IMR-90 (cell line): ENCODE measurements around the gene AAGAB. TPM values are rescaled to one million over a fixed set of nuclear protein-coding genes. Genes with fewer than 3 reads are reported as not detected.
A peak's percentile ranks its signal among the peaks of the same experiment; 100 is the strongest.

Source experiments
- ATAC-seq: fragments of 200-7000 bp; cut with Tn5 transposase; 2 replicates; pipeline ENCODE4 v1.9.1; 2020; ENCODE audit warnings: low read depth, mild to moderate bottlenecking, moderate library complexity
- BruUV-seq: library from RNA; stranded (reverse); fragments of 400-500 nt; replicated peaks from 2 replicates; lab custom pipeline; 2021; lab: Mats Ljungman, UMichigan
- CTCF ChIA-PET: fragments of 300-600 bp; formaldehyde crosslinking; extraction: SDS; loops from one replicate; lab custom pipeline; 2021; ENCODE audit warnings: antibody characterized with exemption; lab: Yijun Ruan, JAX
- POLR2A ChIA-PET: fragments of 300-600 bp; sonication (Branson Sonifier 250); formaldehyde crosslinking; loops from one replicate; lab custom pipeline; 2022; ENCODE audit warnings: antibody characterized with exemption; ENCODE audit not compliant: unreplicated experiment; lab: Charles Lee
- DNase-seq: peaks from one replicate; pipeline ENCODE4 v3.0.0; 2013
- H2AFZ ChIP-seq: replicated peaks from 2 replicates; pipeline ENCODE3; 2013; ENCODE audit warnings: low read length, mild to moderate bottlenecking; ENCODE audit not compliant: poor library complexity
- H2AK5ac ChIP-seq: 2 replicates; pipeline ENCODE4 v1.6.1; 2013; ENCODE audit warnings: low read depth, low read length, inconsistent platforms
- H2AK9ac ChIP-seq: replicated peaks from 2 replicates; pipeline ENCODE3; 2013; ENCODE audit warnings: mild to moderate bottlenecking, low read depth, low read length, moderate library complexity; ENCODE audit not compliant: poor library complexity
- H2BK120ac ChIP-seq: 2 replicates; pipeline ENCODE4 v1.6.1; 2013; ENCODE audit warnings: low read depth, low read length, inconsistent platforms
- H2BK15ac ChIP-seq: 3 replicates; pipeline ENCODE4 v1.6.1; 2013; ENCODE audit warnings: low read depth, low read length, inconsistent platforms
- H2BK20ac ChIP-seq: 2 replicates; pipeline ENCODE4 v1.6.1; 2013; ENCODE audit warnings: low read depth, mild to moderate bottlenecking, inconsistent platforms, low read length, moderate library complexity
- H2BK5ac ChIP-seq: 2 replicates; pipeline ENCODE4 v1.6.1; 2013; ENCODE audit warnings: mild to moderate bottlenecking, low read depth, low read length, inconsistent platforms; ENCODE audit not compliant: poor library complexity, severe bottlenecking
- H3K14ac ChIP-seq: replicated peaks from 2 replicates; pipeline ENCODE4 v1.6.1; 2013; ENCODE audit warnings: low read depth, low read length, inconsistent platforms
- H3K18ac ChIP-seq: 2 replicates; pipeline ENCODE4 v1.6.1; 2013; ENCODE audit warnings: low read depth, low read length, control low read depth
- H3K23ac ChIP-seq: 2 replicates; pipeline ENCODE4 v1.6.1; 2013; ENCODE audit warnings: low read depth, low read length, inconsistent platforms
- H3K27ac ChIP-seq: 2 replicates; pipeline ENCODE4 v1.5.1; 2013; ENCODE audit warnings: mild to moderate bottlenecking, control low read depth, low read length; ENCODE audit not compliant: insufficient read depth
- H3K27me3 ChIP-seq: 2 replicates; pipeline ENCODE4 v1.6.1; 2013; ENCODE audit warnings: low read length; ENCODE audit not compliant: control insufficient read depth, insufficient read depth
- H3K36me3 ChIP-seq: 2 replicates; pipeline ENCODE4 v1.6.1; 2013; ENCODE audit warnings: low read length, mixed read lengths; ENCODE audit not compliant: control insufficient read depth, insufficient read depth
- H3K4ac ChIP-seq: 2 replicates; pipeline ENCODE4 v1.6.1; 2013; ENCODE audit warnings: low read depth, low read length, inconsistent platforms
- H3K4me1 ChIP-seq: 2 replicates; pipeline ENCODE4 v1.6.1; 2013; ENCODE audit warnings: low read length, mixed read lengths; ENCODE audit not compliant: control insufficient read depth, insufficient read depth
- H3K4me2 ChIP-seq: 2 replicates; pipeline ENCODE4 v1.6.1; 2013; ENCODE audit warnings: low read depth, mild to moderate bottlenecking, control low read depth, low read length, moderate library complexity
- H3K4me3 ChIP-seq: 2 replicates; pipeline ENCODE4 v1.5.1; 2013; ENCODE audit warnings: low read depth, mild to moderate bottlenecking, control low read depth, low read length, moderate library complexity; ENCODE audit not compliant: insufficient read depth
- H3K56ac ChIP-seq: 2 replicates; pipeline ENCODE4 v1.6.1; 2013; ENCODE audit warnings: low read length, inconsistent platforms; ENCODE audit not compliant: insufficient read depth; ENCODE audit errors: extremely low read depth
- H3K79me1 ChIP-seq, 2 experiments: 2 replicates each; pipeline ENCODE4 v1.6.1; 2013; ENCODE audit warnings: low read length in 2 of 2, inconsistent platforms in 1 of 2, low read depth in 1 of 2
- H3K9ac ChIP-seq: 2 replicates; pipeline ENCODE4 v1.6.1; 2013; ENCODE audit warnings: low read depth, low read length, control low read depth
- H3K9me1 ChIP-seq: 2 replicates; pipeline ENCODE4 v1.6.1; 2013; ENCODE audit warnings: low read length, inconsistent platforms; ENCODE audit not compliant: insufficient read depth
- H3K9me3 ChIP-seq: 2 replicates; pipeline ENCODE4 v1.6.1; 2013; ENCODE audit warnings: low read length; ENCODE audit not compliant: control insufficient read depth, insufficient read depth
- H4K20me1 ChIP-seq: 2 replicates; pipeline ENCODE4 v1.6.1; 2013; ENCODE audit warnings: low read length, inconsistent platforms; ENCODE audit not compliant: insufficient read depth
- H4K5ac ChIP-seq: 2 replicates; pipeline ENCODE4 v1.6.1; 2013; ENCODE audit warnings: mild to moderate bottlenecking, low read depth, low read length, control low read depth
- H4K8ac ChIP-seq, 2 experiments: 2 replicates each; pipeline ENCODE4 v1.6.1; 2013; ENCODE audit warnings: low read depth in 2 of 2, low read length in 2 of 2, control low read depth in 1 of 2, inconsistent platforms in 1 of 2
- H4K91ac ChIP-seq: 2 replicates; pipeline ENCODE4 v1.6.1; 2013; ENCODE audit warnings: low read depth, low read length, inconsistent platforms; ENCODE audit not compliant: insufficient read depth
- CEBPB ChIP-seq: IDR thresholded peaks from 2 replicates; pipeline ENCODE4 v1.6.1; 2012; ENCODE audit warnings: low read depth, low read length, improper control_type of control experiment
- MAZ ChIP-seq: IDR thresholded peaks from 2 replicates; pipeline ENCODE4 v1.6.1; 2012; ENCODE audit warnings: low read depth, mild to moderate bottlenecking, low read length, improper control_type of control experiment, moderate library complexity, borderline replicate concordance
- RAD21 ChIP-seq: IDR thresholded peaks from 2 replicates; pipeline ENCODE4 v1.6.1; 2012; ENCODE audit warnings: low read length, improper control_type of control experiment
- SMC3 ChIP-seq: fragments of 150-350 bp; IDR thresholded peaks from 2 replicates; pipeline ENCODE4 v1.6.1; 2016; ENCODE audit warnings: low read depth, mild to moderate bottlenecking, antibody characterized with exemption, low read length, moderate library complexity
- WGBS, 2 experiments: methylation state at CpG; one replicate each; pipeline versions ENCODE4 v1.1.5 to v1.1.7; 2013; ENCODE audit warnings: missing lambda C conversion rate in 2 of 2; ENCODE audit not compliant: insufficient read length in 1 of 2; ENCODE audit errors: extremely low coverage in 2 of 2; 5-methylcytosine and 5-hydroxymethylcytosine counted together
- dilution Hi-C: fragments of 300-500 bp; cut with HindIII; formaldehyde crosslinking; loops from one replicate; pipeline ENCODE4 v1.14.3; 2018; ENCODE audit warnings: low sequenced_read_pairs; ENCODE audit not compliant: unreplicated experiment
- in situ Hi-C: fragments of 300-500 bp; cut with MboI; formaldehyde crosslinking; loops from 3 replicates; pipeline ENCODE4 v1.14.3; 2019; ENCODE audit warnings: low sequenced_read_pairs, inconsistent platforms, mixed read lengths
- intact Hi-C: fragments of 100-400 bp; cut with micrococcal nuclease; formaldehyde crosslinking; loops from 2 replicates; pipeline ENCODE4 v1.10.0; 2022
- polyA plus RNA-seq, 3 experiments: library from polyadenylated mRNA; depleted of rRNA; stranded (reverse); fragments of >200 nt; gene quantifications; 2 replicates each; pipeline ENCODE4 v1.2.3, GENCODE V29; 2012; ENCODE audit warnings: low replicate concordance in 1 of 3
- total RNA-seq: library from RNA; depleted of rRNA; stranded (reverse); fragments of >200 nt; gene quantifications from 2 replicates; pipeline ENCODE4 v1.2.3, GENCODE V29; 2012
- TF ChIP-seq, protein P1 (sequence below): conservative IDR thresholded peaks from 2 replicates; pipeline ENCODE4 v1.5.1; 2012; ENCODE audit warnings: mild to moderate bottlenecking, low read depth, low read length, improper control_type of control experiment
- TF ChIP-seq, protein P2 (sequence below): fragments of 150-350 bp; IDR thresholded peaks from 2 replicates; pipeline ENCODE4 v1.6.1; 2017; ENCODE audit warnings: mild to moderate bottlenecking, antibody characterized with exemption, low read length, low read depth

The AAGAB gene
- total and polyA plus RNA-seq, 2 of the 4 experiments (the other 2 are of a cell fraction), result 26.1 to 69.7 TPM

DNA sequence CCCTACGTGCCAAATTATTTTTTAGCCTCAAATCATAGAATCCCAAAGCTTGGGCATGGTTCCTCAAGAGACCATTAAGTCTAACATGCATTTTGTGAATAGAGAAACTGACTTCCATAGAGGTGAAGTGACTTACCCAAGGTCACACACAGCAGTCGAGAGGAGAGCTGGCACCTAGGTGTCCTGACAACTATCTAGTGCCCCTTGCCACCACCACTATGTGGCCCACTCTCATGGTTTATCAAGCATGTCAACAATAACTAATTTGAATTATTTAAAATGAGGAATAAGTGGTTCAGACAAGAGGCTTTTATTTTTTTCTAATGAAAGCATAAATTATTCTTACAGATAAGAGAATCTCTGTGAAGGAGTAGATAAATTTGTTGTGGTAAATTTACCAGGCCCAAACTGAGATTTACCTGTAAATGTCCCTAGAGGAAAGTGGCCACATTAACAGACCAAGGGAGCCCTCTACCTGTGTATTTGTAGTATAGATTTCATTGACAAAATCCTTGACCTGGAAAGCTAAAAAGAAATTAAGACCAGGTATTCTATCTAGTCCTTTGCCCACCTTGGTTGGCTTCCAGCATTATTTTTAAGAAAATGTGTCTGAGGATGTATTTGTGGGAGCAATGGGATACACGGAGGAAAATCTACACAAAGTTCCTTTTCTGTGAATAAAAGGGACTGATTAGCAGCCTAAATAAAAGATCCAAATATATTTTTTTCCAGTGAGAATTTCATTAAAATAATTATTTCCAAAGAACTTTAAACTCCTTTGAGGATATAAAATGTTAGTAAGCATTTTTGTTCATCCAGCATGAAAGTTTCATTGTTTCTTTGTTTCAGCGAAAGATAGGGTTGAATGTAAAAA is 49.3 kb upstream of the AAGAB start:
- in situ Hi-C loops, result loop anchor here (5.0 kb wide), 1 partner anchor 356 kb away; no protein-coding TSS in a partner anchor

More for the DNA sequence above, 49.3 kb upstream of the AAGAB start:
- H2AFZ ChIP-seq, result no peak overlapping the region
- no peaks in the 10 kb centered on the region for H4K20me1 ChIP-seq
- no peak overlapping the region for H3K4me2 ChIP-seq
- ChIA-PET POLR2A (interaction anchor here (0.5 kb wide), 1 partner anchor 771 kb away, joined by 4 read pairs; no protein-coding TSS in a partner anchor), CTCF (interaction anchor here (0.7 to 1.7 kb wide), 2 partner anchors 76 to 357 kb away, joined by 3 to 9 read pairs; no protein-coding TSS in a partner anchor)
- no peak overlapping the region for H2AK9ac ChIP-seq
- no peak overlapping the region for H3K18ac ChIP-seq
- H3K79me1 ChIP-seq, result no peaks in the 10 kb centered on the region; a peak in 1 of 4 replicates
- H4K91ac ChIP-seq, result no peak overlapping the region
- no peaks in the 10 kb centered on the region for H3K27me3 ChIP-seq
- DNase-seq (peak; percentile 55), ATAC-seq (0 out of 2 replicates have a peak, but pooled peaks have one; percentile 32)
- H3K4me3 ChIP-seq, result no peak overlapping the region
- no peak overlapping the region for H3K23ac ChIP-seq
- no peak overlapping the region for H3K9ac ChIP-seq
- H3K4ac ChIP-seq, result peak overlapping the region; percentile 80; the same call in 1 of the 2 replicates
- peaks cover 2% of the 10 kb centered on the region; the same call in 1 of the 2 replicates for H3K4me1 ChIP-seq
- H3K27ac ChIP-seq, result no peak overlapping the region
- peak overlapping the region; percentile 72; the same call in 1 of the 2 replicates for H2BK20ac ChIP-seq
- H3K36me3 ChIP-seq, result no peaks in the 10 kb centered on the region
- H2BK15ac ChIP-seq, result no peak overlapping the region; the same call in 2 of the 3 replicates
- WGBS, 2 experiments, result no CpG with 5 or more reads among the region's 4 CpGs
- H3K56ac ChIP-seq, result no peak overlapping the region
- H2AK5ac ChIP-seq, result peak overlapping the region; percentile 60; the same call in 1 of the 2 replicates
- 0 out of 2 replicates have a peak overlapping the region, but pooled peaks have one; percentile 69 for H2BK120ac ChIP-seq
- TF ChIP-seq, protein P1, sequence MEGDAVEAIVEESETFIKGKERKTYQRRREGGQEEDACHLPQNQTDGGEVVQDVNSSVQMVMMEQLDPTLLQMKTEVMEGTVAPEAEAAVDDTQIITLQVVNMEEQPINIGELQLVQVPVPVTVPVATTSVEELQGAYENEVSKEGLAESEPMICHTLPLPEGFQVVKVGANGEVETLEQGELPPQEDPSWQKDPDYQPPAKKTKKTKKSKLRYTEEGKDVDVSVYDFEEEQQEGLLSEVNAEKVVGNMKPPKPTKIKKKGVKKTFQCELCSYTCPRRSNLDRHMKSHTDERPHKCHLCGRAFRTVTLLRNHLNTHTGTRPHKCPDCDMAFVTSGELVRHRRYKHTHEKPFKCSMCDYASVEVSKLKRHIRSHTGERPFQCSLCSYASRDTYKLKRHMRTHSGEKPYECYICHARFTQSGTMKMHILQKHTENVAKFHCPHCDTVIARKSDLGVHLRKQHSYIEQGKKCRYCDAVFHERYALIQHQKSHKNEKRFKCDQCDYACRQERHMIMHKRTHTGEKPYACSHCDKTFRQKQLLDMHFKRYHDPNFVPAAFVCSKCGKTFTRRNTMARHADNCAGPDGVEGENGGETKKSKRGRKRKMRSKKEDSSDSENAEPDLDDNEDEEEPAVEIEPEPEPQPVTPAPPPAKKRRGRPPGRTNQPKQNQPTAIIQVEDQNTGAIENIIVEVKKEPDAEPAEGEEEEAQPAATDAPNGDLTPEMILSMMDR, result peak; percentile 59
- TF ChIP-seq SMC3 (peak; percentile 62), CEBPB (no peak), RAD21 (peak; percentile 71), MAZ (no peak)
- TF ChIP-seq, protein P2, sequence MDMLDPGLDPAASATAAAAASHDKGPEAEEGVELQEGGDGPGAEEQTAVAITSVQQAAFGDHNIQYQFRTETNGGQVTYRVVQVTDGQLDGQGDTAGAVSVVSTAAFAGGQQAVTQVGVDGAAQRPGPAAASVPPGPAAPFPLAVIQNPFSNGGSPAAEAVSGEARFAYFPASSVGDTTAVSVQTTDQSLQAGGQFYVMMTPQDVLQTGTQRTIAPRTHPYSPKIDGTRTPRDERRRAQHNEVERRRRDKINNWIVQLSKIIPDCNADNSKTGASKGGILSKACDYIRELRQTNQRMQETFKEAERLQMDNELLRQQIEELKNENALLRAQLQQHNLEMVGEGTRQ, result no peak
- H3K9me1 ChIP-seq, result peaks cover 2% of the 10 kb centered on the region; the same call in 1 of the 2 replicates
- no peak overlapping the region for H4K5ac ChIP-seq
- intact Hi-C loops, result loop anchor here (1.0 to 10.0 kb wide), 3 partner anchors 236 to 531 kb away; partner anchors contain the start of gene SMAD3
- dilution Hi-C loops, result no loop called here
- BruUV-seq, result no TSS peak
- H3K14ac ChIP-seq, result no peak overlapping the region
- H4K8ac ChIP-seq, result no peak overlapping the region
- H3K9me3 ChIP-seq, result no peaks in the 10 kb centered on the region
- H2BK5ac ChIP-seq, result no peak overlapping the region
